Measurements from ENCODE around the gene HMCN2.

Gene HMCN2

DNA sequence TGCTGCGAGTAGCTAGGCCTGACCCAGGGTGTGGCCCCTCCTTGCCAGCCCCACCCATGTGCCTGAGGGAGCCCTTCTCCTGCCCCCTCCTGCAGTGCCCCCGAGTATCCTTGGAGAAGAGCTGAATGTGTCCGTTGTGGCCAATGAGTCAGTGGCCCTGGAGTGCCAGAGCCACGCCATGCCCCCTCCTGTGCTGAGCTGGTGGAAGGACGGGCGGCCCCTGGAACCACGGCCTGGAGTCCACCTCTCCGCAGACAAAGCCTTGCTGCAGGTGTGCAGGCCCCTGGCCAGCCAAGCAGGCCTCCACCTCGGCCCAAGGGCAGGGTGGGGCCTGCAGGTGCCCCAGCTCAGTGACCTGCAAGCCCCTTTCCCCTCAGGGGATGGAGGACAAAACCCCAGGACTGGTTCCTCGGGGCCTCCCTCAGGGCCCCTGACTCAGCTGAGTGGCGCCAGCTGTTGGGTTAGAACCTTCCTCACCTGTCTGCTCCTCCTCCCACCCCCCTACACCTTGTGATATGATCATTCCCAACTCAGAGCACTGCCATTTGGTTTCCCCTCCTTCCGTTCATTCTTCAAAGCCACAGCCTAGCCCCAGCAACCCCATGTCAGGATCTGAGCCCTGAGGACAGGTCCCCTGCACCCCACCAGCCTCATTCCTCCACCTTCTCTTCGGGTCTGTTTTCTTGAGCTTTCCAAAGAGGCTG is 99.2 kb downstream of the HMCN2 start:
- DNase-seq (ENCODE audit: low read depth in 2 of 2), result no peak

DNA sequence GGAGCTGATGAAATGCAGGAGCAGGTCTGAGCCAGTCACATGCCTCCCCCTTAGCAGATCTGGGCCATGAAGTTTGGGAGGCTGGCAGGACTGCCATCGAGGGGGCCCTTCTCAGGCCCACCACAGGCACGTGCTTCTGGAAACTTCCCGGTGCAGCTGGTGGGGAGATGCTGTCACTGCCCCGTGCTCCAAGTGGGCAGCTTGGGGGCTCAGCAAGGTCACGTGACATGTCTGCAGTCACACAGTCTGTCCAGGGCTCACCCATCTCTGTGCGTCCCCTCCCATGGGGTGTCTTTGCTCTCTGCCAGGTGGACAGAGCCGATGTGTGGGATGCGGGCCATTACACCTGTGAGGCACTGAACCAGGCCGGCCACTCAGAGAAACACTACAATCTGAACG is 99.8 kb downstream of the HMCN2 start:
- DNase-seq (ENCODE audit: low read depth in 2 of 2), result no peak

DNA sequence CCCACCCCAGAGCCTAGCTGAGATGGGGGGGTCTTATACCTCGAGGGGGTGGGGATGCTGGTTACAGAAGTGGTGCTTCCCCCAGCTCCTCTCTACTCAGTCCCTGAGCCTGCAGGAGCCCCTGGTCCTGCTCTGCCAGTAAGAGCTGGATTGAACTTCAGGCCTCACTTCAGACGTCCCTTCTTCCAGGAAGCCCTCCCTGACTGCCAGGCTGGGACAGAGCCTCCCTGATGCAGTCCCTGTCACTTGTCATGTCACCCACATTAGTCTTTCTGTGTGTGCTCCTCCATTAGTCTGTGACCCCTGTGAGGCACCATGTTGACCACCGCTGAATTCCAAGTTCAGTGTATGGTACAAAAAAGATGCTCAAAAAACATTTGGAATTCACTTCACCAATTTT is 100.5 kb downstream of the HMCN2 start:
- DNase-seq (ENCODE audit: low read depth in 2 of 2), result no peak

DNA sequence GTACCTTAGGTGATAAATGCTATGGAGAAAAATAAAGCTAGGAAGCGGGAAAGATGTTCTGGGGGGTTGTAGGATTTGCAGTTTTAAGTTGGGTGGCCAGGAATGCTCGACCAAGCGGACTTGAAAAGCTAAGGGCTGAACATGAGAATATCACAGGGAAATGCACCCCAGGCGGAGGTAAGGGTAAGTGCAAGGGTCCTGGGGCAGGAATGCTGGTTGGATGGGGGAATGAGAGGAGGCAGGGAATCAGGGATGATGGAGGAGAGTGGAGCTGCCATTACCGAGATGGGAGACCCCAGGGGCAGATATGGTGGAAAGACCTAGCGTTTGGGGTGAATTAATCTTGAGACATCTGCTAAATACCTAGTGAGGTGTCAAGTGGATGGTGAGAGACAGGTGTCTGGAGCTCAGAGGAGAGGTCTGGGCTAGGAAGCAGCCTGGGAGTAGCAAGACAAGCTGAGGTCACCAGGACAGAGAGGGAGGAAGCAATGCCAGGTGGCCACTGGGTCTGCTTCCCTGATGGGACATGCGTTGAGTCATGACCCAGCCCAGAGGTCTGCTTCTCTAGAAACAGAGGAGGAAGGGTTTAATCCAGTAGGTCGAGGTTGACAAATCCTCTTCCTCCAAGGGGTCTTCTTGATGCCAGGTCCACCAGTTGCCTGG is 101.5 kb downstream of the HMCN2 start:
- DNase-seq (ENCODE audit: low read depth in 2 of 2), result no peak

DNA sequence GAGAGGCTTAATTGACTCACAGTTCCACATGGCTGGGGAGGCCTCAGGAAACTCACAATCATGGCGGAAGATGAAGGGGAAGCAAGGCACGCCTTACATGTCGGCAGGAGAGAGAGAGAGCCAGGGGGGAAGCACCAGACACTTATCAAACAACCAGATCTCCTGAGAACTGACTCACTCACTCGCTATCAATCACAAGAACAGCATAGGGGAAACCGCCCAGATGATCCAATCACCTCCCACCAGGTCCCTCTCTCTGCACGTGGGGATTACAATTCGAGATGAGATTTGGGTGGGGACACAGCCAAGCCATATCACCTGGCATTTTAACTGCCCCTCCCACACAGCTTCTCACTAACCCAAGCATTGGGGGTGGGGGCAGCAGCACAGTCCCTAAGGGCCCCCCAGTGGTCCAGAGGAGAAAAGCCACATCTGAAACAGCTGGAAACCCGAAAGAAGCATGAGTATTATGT is 103.1 kb downstream of the HMCN2 start:
- DNase-seq (ENCODE audit: low read depth in 2 of 2), result peak; percentile 7 to 29

DNA sequence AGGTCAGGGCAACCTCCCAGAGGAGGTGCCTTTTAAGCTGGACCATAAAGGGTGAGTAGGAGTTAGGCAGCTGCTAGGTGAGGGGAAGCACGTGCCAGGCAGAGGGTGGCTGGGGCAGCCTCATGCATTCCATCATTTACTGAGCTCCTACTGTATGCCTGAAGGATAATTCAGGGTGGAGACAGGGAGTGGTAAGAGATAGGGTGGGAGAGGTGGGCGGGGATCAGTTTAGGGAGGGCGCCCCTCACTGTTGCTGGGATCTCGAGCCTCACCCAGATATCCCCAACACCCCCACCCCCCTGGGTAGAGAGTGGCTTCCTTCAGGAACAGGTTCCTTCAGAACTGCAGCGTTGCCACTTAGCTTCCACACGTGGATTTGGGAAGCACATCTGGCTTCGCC is 104.7 kb downstream of the HMCN2 start:
- DNase-seq (ENCODE audit: low read depth in 2 of 2), result no peak

DNA sequence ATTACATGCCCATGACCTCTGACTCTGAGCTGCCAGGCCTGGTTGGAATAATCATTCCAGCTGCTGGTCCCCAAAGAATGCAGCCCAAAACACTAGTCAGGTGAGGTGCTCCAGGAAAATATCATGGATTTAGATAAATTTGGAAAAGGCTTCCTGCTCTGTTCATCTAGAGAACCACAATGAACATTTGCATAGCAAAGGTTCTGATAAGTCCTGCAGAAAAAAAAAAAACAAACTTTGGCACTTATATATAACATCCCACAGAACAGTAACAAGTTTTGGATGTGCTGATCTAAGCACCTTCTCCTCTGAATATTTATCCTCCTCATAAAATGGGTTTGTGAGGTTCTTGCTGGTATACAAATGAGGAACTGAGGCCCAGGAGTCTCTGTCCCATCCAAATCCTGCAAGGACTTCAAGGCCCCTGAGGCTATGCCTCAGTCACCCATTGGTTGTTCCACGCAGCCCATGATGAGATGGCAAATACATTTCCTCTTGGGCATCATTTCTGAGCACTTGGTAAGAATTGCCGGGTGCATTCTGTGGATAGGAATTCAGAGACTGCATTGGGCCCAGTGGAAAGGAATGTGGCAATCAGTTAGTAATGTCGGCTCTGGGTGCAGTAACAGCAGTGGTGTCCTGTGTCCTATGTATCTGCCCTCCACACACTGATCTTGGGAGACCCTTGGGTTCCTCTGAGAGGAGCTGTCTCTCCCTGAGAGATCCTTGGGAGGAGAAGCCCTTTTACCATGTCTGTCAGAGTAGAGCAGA is 105.8 kb downstream of the HMCN2 start:
- DNase-seq (ENCODE audit: low read depth in 2 of 2), result no peak

DNA sequence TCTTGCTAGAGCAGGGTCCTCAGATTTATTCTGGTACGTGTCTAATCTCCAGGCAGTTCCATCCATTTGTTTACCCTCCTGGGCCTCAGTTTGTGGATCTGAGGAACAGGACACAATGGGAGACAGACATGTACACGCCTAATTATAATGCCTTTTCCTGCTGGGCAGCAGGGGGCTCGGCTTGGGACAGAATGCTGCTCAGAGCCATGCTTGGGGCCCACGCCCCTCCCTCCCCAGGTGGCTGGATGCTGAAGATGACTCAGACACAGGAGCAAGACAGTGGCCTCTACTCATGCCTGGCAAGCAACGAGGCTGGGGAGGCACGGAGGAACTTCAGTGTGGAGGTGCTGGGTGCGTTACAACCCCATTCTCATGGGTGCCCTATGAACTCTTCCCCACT is 106.5 kb downstream of the HMCN2 start:
- DNase-seq (ENCODE audit: low read depth in 2 of 2), result no peak

DNA sequence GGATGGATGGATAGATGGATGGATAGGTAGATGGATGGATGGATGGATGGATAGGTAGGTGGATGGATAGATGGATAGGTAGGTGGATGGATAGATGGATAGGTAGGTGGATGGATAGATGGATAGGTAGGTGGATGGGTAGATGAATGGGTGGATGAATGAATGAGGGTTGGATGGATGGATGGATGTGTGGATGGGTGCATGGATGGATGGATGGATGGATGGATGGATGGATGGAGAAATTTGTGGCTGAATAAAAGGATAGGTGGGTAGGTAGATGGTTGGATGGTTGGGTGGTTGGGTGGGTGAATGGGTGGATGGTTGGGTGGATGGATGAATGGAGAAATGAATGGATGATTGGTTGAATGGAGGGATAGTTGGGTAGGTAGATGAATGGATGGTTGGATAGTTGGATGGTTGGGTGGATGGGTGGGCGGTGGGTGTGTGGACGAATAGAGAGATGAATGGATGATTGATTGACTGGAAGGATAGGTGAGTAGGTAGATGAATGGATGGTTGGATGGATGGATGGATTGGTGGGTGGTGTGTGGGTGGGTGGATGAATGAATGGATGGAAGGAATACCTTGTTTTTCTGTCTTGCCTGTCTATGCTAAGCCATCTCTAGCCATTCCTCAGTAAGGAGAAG is 108.2 kb downstream of the HMCN2 start:
- no peak for DNase-seq (ENCODE audit: low read depth in 2 of 2)

DNA sequence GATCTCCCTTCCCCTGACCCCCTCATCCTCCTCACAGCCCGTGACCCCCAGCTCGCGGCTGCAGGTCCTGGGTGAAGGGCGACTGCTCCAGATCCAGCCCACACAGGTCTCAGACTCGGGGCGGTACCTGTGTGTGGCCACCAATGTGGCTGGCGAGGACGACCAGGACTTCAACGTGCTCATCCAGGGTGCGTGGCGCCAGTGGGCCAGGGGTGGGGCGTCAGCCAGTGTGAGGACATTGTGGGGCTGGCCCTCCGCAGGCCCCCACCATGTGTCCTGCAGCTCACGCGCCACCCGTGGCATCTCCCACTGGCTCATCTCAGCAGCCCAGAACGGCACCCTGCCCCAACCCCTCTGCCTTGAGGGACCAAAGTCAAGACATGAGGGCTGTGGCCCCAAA is 112.1 kb downstream of the HMCN2 start:
- no peak for DNase-seq (ENCODE audit: low read depth in 2 of 2)

DNA sequence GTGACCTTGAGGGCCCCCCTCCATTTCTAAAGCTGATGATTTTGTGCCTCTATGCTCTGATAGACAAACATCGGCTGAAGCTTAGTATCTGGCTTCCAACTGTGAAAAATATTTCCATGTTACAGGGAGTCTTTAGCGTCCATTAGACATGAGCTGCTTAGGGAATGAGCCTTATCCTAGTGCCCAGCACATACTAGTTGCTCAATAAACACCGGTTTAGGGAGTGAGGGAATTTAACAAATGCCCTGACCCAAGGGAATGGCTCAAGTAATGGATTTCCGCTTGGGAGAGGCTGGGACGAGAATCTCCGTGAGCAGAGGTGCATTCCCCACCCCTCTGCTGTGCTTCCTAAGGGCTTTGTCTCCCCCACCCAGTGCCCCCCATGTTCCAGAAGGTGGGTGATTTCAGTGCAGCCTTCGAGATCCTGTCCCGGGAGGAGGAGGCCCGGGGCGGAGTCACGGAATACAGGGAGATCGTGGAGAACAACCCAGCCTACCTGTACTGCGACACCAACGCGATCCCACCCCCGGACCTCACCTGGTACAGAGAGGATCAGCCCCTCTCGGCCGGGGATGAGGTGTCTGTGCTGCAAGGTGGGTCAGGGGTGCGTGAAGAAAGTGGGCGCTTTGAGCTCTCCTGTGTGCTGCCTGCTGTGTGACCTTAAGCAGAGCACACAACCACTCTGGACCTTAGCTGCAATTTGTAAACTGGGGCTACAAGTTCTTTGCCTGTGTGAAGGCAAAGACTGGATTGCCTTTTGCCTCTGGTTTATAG is 113.5 kb downstream of the HMCN2 start:
- no peak for DNase-seq (ENCODE audit: low read depth in 2 of 2)

DNA sequence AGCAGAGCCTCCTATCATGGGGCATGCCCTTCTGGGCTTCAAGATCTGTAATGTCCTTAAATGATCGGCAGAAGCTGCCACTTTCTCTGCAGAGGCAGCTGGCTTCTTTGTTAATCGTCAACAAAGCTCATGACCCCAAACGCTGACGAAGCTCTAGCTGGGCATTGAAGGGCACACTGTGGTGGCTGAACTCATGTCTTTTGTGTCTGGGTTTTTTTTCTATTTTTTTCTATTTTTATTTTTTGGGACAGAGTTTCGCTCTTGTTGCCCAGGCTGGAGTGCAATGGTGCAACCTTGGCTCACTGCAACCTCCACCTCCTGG is 114.0 kb downstream of the HMCN2 start:
- no peak for DNase-seq (ENCODE audit: low read depth in 2 of 2)

DNA sequence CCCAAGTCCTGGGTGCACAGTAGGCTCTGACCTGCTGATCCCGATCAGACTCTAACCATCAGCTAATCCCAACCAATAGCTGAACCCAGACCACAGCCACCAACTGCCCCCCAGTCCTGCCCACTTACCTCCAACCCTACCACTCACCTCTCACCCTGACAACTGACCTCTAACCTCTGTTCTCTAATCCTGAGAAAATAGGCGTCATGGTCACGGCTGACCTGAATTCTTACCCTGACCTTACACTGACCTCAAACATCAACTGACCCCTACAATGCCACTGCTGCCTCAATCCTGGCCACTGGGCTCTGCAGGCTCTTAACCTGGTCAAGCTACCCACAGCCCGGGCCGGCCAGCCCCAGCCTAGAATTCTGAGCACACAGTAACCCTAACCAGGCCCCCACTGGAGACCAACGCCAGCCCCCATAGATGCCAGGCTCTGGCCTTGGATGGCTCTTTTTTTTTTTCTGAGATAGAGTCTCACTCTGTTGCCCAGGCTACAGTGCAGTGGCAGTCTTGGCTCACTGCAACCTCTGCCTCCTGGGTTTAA is 115.4 kb downstream of the HMCN2 start:
- DNase-seq (ENCODE audit: low read depth in 2 of 2), result no peak

DNA sequence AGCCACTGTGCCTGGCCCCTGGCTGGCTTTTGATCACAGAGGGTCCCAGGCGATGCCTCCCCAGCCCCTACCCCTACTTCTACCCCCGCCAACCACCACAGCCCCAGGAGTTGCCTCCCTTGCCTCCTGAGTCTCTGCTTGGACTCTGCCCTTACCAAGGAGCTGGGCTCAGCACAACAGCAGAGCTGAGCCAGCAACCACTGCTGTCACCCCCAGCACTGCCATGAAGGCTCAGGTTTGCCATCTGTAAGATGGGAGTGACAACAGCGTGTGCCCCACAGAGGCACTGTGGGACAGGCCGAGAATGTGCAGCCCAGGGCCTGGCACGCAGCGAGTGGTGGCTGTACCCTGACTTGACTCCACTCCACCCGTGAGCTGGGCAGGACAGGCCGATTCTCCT is 116.1 kb downstream of the HMCN2 start:
- DNase-seq (ENCODE audit: low read depth in 2 of 2), result no peak

DNA sequence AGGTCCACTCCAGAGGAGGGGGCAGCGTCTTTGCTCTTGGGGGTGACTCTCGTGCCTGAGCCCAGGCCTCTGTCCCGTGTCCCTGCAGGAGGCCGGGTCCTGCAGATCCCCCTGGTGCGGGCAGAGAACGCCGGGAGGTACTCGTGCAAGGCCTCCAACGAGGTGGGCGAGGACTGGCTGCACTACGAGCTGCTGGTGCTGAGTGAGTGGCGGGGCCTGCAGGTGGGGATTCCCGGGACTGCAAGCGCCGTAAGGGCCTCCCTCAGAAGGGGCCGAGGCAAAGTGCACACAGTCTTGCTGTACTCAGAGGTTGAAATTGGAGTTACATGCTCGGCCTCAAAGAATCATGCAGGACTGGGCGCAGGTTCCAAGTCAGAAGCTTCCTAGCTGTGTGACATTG is 116.5 kb downstream of the HMCN2 start:
- no peak for DNase-seq (ENCODE audit: low read depth in 2 of 2)

DNA sequence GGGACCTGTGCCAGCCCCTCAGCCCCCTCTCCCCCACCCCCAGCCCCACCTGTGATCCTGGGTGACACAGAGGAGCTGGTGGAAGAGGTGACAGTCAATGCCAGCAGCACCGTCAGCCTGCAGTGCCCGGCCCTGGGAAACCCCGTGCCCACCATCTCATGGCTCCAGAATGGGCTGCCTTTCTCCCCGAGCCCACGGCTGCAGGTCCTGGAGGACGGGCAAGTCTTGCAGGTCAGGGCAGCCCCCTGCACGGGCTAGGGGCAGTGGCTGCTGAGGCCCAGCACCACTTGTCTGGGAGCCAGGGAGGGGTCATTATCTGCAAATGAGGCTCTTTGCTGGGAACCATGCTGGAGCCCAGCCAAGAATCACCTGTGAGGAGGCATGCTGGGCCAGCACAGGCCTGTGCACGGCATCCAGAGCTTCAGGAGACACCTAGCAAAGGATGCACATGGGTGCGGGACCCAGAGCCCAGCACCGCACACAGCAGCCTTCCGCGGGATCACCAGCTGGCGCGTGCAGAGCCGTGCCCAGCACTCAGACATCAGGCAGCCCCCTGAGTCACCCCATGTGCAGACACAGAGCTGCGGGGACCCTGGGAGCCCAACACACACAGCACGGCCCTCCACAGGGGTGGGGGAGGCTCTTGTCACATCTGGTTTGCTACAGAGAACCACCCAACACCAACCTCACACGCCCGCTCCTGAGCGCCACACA is 117.2 kb downstream of the HMCN2 start:
- DNase-seq (ENCODE audit: low read depth in 2 of 2), result no peak

DNA sequence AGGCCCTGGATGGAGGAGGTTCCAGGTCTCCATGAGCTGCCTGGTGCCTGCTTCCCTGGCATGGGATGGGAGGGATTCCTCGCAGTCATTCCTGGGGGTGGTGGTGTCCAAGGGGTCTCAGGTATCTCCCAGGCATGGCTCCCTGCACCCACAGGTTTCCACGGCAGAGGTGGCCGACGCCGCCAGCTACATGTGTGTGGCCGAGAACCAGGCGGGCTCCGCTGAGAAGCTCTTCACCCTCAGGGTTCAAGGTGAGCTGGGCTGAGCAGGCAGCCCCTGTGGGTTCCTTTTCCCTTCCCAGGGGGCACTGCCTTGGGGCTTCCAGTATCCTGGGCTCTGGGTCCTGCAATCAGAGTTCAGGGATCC is 117.8 kb downstream of the HMCN2 start:
- no peak for DNase-seq (ENCODE audit: low read depth in 2 of 2)

DNA sequence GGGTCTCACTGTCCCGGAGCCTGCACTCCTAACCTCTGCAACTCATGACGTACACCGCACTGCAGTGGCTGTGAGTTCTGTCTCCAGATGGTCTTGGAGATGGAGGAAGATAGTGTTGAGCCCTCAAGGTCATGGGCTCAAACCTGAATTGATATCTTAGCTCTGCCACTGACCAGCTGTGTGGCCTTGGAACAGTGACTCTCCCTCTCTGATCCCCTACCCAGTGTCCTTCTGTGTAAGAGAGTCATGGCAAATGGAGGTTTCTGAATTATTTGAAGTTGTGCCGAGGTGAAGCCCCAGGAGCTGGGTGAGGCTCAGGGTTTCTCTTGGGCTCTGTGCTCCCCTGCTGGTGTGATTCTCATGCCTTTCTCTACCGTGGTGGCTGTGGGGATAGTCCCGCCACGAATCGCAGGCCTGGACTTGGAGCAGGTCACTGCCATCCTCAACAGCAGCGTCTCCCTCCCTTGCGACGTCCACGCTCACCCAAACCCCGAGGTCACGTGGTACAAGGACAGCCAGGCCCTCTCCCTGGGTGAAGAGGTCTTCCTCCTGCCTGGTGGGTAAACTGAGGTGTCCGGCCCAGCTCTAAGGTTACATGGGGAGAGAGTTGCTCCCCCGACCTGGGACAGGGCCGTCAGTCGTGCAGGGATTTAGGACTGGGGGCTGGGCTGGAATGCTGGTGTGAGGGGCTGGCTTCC is 118.6 kb downstream of the HMCN2 start:
- DNase-seq (ENCODE audit: low read depth in 2 of 2), result no peak

DNA sequence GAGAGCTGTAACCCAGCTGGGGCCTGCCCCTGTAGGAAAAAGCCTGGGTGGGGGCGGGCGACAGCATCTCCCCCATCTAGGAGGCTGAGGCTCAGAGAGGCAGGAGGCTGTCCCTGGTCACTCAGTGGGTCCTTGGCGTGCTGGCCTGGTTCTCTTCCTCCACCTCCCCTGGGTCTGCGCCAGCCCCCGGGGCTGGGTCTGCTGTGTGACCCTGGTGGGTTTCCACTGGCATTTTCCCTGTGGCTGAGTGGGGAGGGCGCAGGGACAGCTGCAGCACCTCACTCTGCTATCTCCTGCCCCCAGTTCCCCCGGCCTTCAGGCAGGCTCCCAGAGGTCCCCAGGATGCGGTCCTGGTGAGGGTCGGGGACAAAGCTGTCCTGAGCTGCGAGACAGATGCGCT is 119.7 kb downstream of the HMCN2 start:
- no peak for DNase-seq (ENCODE audit: low read depth in 2 of 2)

DNA sequence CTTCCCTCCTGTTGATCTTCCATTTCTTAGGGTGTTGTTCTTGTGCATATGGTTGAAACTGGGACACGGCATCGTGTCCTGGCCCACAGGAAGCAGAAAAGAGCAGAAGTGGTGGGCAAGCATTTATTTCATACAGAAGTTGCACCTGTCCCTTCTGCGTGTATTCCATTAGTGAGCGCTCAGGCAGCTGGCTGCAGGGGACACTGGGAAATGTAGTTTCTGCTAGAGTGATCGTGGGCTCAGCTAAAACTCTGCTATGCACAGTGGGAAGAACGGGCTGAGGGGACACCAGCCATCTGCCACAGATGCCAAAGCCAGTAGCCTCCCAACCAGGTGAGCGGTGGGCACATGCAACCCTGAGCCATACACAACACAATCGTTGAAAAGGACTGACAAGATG is 121.8 kb downstream of the HMCN2 start:
- no peak for DNase-seq (ENCODE audit: low read depth in 2 of 2)

All from activated CD4-positive, alpha-beta T cell treated with anti-CD3 and anti-CD28 coated beads for 24 hours (primary cell).